ENCODE data around the gene SCAMP2. TPM values are rescaled to one million over a fixed set of nuclear protein-coding genes. Genes with fewer than 3 reads are reported as not detected.

The SCAMP2 gene
- total RNA-seq, 1 experiment from 2014 or later, result 29.2 TPM

- H3K27me3 ChIP-seq, result no peaks in the 10 kb centered on the region
- peaks cover 27% of the 10 kb centered on the region for H3K36me3 ChIP-seq
- peak; percentile 64 to 78 for DNase-seq
- H3K9me3 ChIP-seq (replicated peaks), result no peaks in the 10 kb centered on the region
- no peak overlapping the region for H3K27ac ChIP-seq
- no peaks in the 10 kb centered on the region for H3K4me1 ChIP-seq
- no peak overlapping the region for H3K4me3 ChIP-seq
Measured at GRCh38 chr15:74799856-74800558, 73.2 kb downstream of the SCAMP2 start.

- H3K4me3 ChIP-seq, result no peak overlapping the region
- H3K9me3 ChIP-seq (replicated peaks), result no peaks in the 10 kb centered on the region
- H3K36me3 ChIP-seq, result peaks cover 27% of the 10 kb centered on the region
- DNase-seq, result no peak
- no peak overlapping the region for H3K27ac ChIP-seq
- no peaks in the 10 kb centered on the region for H3K4me1 ChIP-seq
- no peaks in the 10 kb centered on the region for H3K27me3 ChIP-seq
Measured at GRCh38 chr15:74799255-74799855, 73.8 kb downstream of the SCAMP2 start.

GRCh38 chr15:74798388-74799254, 74.5 kb downstream of the SCAMP2 start:
- Histone ChIP-seq H3K4me3 (no peak overlapping the region), H3K36me3 (peaks cover 27% of the 10 kb centered on the region), H3K27ac (no peak overlapping the region), H3K9me3 (replicated peaks) (no peaks in the 10 kb centered on the region), H3K4me1 (no peaks in the 10 kb centered on the region), H3K27me3 (no peaks in the 10 kb centered on the region)
- no peak for DNase-seq

- H3K36me3 ChIP-seq, result peaks cover 16% of the 10 kb centered on the region
- H3K4me1 ChIP-seq, result peaks cover 16% of the 10 kb centered on the region
- no peak for DNase-seq
- no peaks in the 10 kb centered on the region for H3K9me3 ChIP-seq (replicated peaks)
- H3K27ac ChIP-seq, result no peak overlapping the region
- no peaks in the 10 kb centered on the region for H3K27me3 ChIP-seq
- no peak overlapping the region for H3K4me3 ChIP-seq
Measured at GRCh38 chr15:74795966-74796625, 77.1 kb downstream of the SCAMP2 start.

GRCh38 chr15:74794970-74795349, 78.2 kb downstream of the SCAMP2 start:
- H3K27me3 ChIP-seq, result no peaks in the 10 kb centered on the region
- peaks cover 21% of the 10 kb centered on the region for H3K4me1 ChIP-seq
- no peak for DNase-seq
- H3K9me3 ChIP-seq (replicated peaks), result no peaks in the 10 kb centered on the region
- no peak overlapping the region for H3K27ac ChIP-seq
- no peak overlapping the region for H3K4me3 ChIP-seq
- peaks cover 6% of the 10 kb centered on the region for H3K36me3 ChIP-seq

GRCh38 chr15:74794248-74794969, 78.8 kb downstream of the SCAMP2 start:
- H3K9me3 ChIP-seq (replicated peaks), result no peaks in the 10 kb centered on the region
- no peak overlapping the region for H3K4me3 ChIP-seq
- H3K27ac ChIP-seq, result no peak overlapping the region
- no peaks in the 10 kb centered on the region for H3K27me3 ChIP-seq
- H3K4me1 ChIP-seq, result peaks cover 26% of the 10 kb centered on the region
- peaks cover under 1% of the 10 kb centered on the region; the same call in 1 of the 2 replicates for H3K36me3 ChIP-seq
- DNase-seq, result no peak

Other genes starting within 250 kb of the SCAMP2 start
- gene EDC3, start 177.3 kb downstream of the SCAMP2 start, total RNA-seq (2014; rRNA removed; shearing (Covaris generic)), result 19.7 and 21.6 TPM in 2 replicates
- gene CYP1A1, start 147.8 kb downstream of the SCAMP2 start, total RNA-seq (2014; rRNA removed; shearing (Covaris generic)), result not detected in 2 replicates
- gene CYP1A2, start 124.5 kb downstream of the SCAMP2 start, total RNA-seq (2014; rRNA removed; shearing (Covaris generic)), result not detected in 2 replicates
- gene CSK, start 91.3 kb downstream of the SCAMP2 start, total RNA-seq (2014; rRNA removed; shearing (Covaris generic)), result 23.2 and 24.0 TPM in 2 replicates
- not detected in 2 replicates for gene LMAN1L, start 60.5 kb downstream of the SCAMP2 start, total RNA-seq (2014; rRNA removed; shearing (Covaris generic))
- gene CPLX3, start 46.7 kb downstream of the SCAMP2 start, total RNA-seq (2014; rRNA removed; shearing (Covaris generic)), result not detected in 2 replicates
- gene ULK3, start 30.2 kb downstream of the SCAMP2 start, total RNA-seq (2014; rRNA removed; shearing (Covaris generic)), result 27.1 and 28.3 TPM in 2 replicates
- 24.2 and 25.5 TPM in 2 replicates for gene MPI, start 16.7 kb upstream of the SCAMP2 start, total RNA-seq (2014; rRNA removed; shearing (Covaris generic))
- gene FAM219B, start 33.5 kb upstream of the SCAMP2 start, total RNA-seq (2014; rRNA removed; shearing (Covaris generic)), result 22.6 and 29.3 TPM in 2 replicates
- gene COX5A, start 64.7 kb upstream of the SCAMP2 start, total RNA-seq (2014; rRNA removed; shearing (Covaris generic)), result 212 and 220 TPM in 2 replicates
- gene RPP25, start 83.4 kb upstream of the SCAMP2 start, total RNA-seq (2014; rRNA removed; shearing (Covaris generic)), result 0.02 TPM in 1 of 2 replicates, not detected in the other
- gene SCAMP5, start 122.2 kb upstream of the SCAMP2 start, total RNA-seq (2014; rRNA removed; shearing (Covaris generic)), result 13.5 and 14.4 TPM in 2 replicates
- gene PPCDC, start 150.2 kb upstream of the SCAMP2 start, total RNA-seq (2014; rRNA removed; shearing (Covaris generic)), result 21.5 and 25.5 TPM in 2 replicates

All from SJCRH30 (cell line).